ENCODE data around the gene CD74. TPM values are rescaled to one million over a fixed set of nuclear protein-coding genes. Genes with fewer than 3 reads are reported as not detected.

The CD74 gene
- total RNA-seq: 14.0 and 20.6 TPM in 2 replicates

DNA sequence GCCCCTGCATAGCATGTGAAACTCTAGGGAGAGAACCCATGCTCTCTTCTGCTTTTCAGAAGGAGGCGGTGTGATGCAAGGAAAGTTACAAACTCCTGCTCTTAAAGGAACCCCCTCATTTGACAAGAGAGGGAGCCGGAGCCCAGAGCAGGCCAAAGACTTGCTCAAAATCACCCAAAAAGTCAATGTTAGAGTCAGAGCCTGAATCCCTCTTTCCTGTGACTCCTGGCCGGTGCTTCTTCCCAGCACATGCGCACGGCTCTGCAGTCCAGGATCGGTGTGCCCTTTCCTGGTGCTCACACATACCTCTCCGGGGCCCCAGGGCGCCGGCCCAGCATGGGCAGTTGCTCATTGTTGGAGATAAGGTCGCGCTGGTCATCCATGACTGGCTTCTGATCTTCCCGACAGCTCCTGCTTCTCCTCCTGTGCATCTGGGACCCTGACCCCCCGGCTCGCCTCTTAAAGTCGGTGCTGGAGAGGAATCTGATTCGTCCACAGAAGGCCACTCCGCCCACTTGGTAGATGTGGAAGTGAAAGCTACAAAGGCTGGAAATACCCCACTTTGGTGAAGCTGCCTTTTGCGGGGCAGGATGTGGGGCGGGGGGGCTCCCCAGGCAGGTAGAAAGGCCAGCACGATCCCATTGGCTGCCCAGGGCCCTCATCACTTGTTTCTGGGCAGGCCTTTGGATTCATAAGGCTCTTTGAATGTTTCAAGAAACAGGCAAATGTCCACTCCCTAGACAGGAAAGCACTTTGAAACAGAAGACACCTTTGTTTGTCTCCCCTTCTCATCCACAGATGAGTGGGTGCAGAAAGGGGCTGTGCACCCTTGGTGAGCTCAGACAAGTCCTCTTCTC is at the start of gene CD74:
Gene CD74 (minus strand): TSS at position 592 of the 857 bp plus-strand sequence. CDS start 161 bp downstream, at position 431.

DNA sequence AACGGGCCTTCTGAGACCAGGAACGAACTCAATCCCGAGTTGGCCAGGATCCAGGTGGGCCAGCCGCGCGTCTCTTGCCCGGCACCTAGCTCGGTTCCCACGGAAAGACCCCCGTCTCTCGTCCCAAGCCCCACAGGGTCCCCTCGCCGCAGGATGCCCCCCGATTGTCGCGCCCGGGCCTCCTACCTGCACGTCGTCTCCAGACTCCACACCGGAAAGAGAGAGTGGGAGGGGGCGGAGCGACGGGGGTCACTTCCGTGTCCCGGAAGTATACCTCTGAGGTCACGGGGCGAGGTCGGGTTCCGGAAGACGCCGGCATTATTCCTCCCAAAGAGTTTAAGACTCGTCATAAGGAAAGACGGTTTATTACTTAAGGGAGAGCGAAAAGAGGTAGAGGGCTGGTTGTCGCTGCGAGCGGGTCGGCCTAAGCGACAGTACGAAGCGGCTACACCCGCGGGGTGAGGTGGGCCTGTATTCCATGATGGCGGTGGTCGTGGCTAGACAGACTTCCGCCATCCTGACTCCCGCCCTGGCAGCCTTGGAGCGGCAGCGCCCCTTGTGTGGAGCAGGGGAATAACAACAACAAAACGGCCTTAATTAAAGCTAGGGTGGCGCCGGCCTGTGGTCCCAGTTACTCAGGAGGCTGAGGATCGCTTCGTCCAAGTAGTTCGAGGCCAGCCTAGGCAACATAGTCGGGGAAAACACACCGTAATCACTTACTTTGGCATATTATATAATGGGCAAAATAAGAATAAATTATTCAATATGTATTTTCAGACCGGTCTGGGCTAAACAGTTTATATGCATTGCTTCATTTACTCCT is 37.0 kb upstream of the CD74 start, which contains the start of gene RPS14:
Gene RPS14 (minus strand): TSS at position 223 of the 823 bp plus-strand sequence. CDS start 2,006 bp downstream, outside the sequence.

DNA sequence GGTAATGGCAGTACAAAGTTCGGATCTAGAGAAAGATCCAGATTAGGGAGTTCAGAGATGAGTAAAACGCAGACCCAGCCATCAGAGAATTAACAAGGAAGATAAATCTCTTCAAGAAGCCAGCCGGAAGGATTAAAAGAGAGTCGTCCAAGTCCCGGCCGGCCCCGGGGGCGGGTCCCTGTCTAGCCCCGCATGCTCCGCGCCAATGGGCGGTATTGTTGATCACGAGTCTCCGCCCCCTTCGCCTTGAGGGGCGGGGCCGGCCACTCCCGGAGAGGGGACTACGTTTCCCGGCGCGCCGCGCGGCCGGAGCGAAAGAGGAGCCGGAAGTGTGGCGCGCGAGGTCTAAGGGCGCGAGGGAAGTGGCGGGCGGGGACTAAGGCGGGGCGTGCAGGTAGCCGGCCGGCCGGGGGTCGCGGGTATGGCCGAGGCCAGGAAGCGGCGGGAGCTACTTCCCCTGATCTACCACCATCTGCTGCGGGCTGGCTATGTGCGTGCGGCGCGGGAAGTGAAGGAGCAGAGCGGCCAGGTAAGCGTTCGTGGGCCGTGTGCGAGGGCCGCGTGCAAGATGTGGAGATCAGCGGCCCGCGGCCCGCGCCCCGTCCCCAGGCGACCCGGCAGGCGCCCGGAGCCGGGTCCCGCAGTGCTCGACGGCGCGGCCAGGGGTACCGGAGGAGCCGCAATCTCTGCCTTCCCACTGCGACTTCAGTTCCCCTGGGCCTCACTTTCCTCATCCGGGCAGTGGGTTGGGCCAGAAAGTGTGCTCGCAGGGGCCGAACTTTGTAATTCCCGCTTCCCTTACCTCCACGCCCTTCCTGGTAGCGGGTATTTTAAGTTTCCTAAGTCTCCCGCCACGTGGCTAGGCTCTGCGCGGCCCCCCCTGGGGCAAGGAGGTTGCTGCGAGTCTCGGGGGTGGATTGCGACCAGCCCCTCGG is 55.1 kb downstream of the CD74 start, which contains the start of gene TCOF1:
Gene TCOF1 (plus strand): TSS at position 372 of the 935 bp plus-strand sequence. CDS start 50 bp downstream, at position 422.

Other genes starting within 250 kb of the CD74 start
- gene CDX1, start 246.1 kb downstream of the CD74 start, total RNA-seq: not detected in 2 replicates
- not detected in 2 replicates for gene SLC6A7, start 222.8 kb downstream of the CD74 start, total RNA-seq
- under 0.01 and 0.08 TPM in 2 replicates for gene CAMK2A, start 123.1 kb downstream of the CD74 start, total RNA-seq
- gene ARSI, start 110.0 kb downstream of the CD74 start, total RNA-seq: 12.7 and 16.7 TPM in 2 replicates
- 25.9 and 83.3 TPM in 2 replicates for gene TCOF1, start 55.2 kb downstream of the CD74 start, total RNA-seq
- 3,840 and 4,708 TPM in 2 replicates for gene RPS14, start 36.8 kb upstream of the CD74 start, total RNA-seq
- gene NDST1, start 95.2 kb upstream of the CD74 start, total RNA-seq: 52.8 and 73.5 TPM in 2 replicates
- 15.4 and 30.0 TPM in 2 replicates for gene SYNPO, start 227.8 kb upstream of the CD74 start, total RNA-seq
- 0.53 TPM in 1 of 2 replicates, not detected in the other for gene MYOZ3, start 248.3 kb upstream of the CD74 start, total RNA-seq

Measured in hair follicular keratinocyte (primary cell).